Muscle of leg (tissue), 11 donors: Measurements from ENCODE around the gene PHF19. TPM values are rescaled to one million over a fixed set of nuclear protein-coding genes. Genes with fewer than 3 reads are reported as not detected.

Source experiments
- DNase-seq: peaks from one replicate; pipeline ENCODE4 v3.0.0; 2013
- H3K27ac ChIP-seq: one replicate; pipeline ENCODE4 v1.5.1; 2013; ENCODE audit warnings: mild to moderate bottlenecking, low read length, control low read depth
- H3K27me3 ChIP-seq: one replicate; pipeline ENCODE4 v1.6.1; 2013; ENCODE audit warnings: low read length; ENCODE audit not compliant: control insufficient read depth, insufficient read depth
- H3K36me3 ChIP-seq: one replicate; pipeline ENCODE4 v1.6.1; 2013; ENCODE audit warnings: low read length; ENCODE audit not compliant: control insufficient read depth, insufficient read depth
- H3K4me1 ChIP-seq: one replicate; pipeline ENCODE4 v1.6.1; 2013; ENCODE audit warnings: low read length; ENCODE audit not compliant: control insufficient read depth, insufficient read depth
- H3K4me3 ChIP-seq: one replicate; pipeline ENCODE4 v1.5.1; 2013; ENCODE audit warnings: low read length, control low read depth
- H3K9me3 ChIP-seq: replicated peaks from 2 replicates; pipeline ENCODE4 v1.6.1; 2013; ENCODE audit warnings: low read depth, low read length; ENCODE audit not compliant: control insufficient read depth
- WGBS: methylation state at CpG from one replicate; pipeline ENCODE4 v1.1.5; 2013; ENCODE audit warnings: missing lambda C conversion rate; ENCODE audit not compliant: insufficient coverage; 5-methylcytosine and 5-hydroxymethylcytosine counted together
- polyA plus RNA-seq, 8 donors: library from polyadenylated mRNA; unstranded; fragments of 120-200 nt; gene quantifications; one replicate each; pipeline versions ENCODE4 v1.2.1 to v1.2.3, GENCODE V29; 2013; ENCODE audit warnings: inconsistent platforms in 1 of 8, low replicate concordance in 1 of 8; ENCODE audit not compliant: insufficient read length in 8 of 8, insufficient read depth in 1 of 8
- total RNA-seq: library from RNA; stranded (reverse); fragments of 120-200 nt; gene quantifications from one replicate; pipeline ENCODE4 v1.2.4, GENCODE V29; 2013

The PHF19 gene
- total and polyA plus RNA-seq, 9 donors: 31.5 to 41.0 (median 38.3) TPM

- no peak for DNase-seq
- Histone ChIP-seq H3K27ac (no peak overlapping the region), H3K4me1 (no peaks in the 10 kb centered on the region), H3K4me3 (no peak overlapping the region), H3K27me3 (no peaks in the 10 kb centered on the region), H3K9me3 (no peaks in the 10 kb centered on the region), H3K36me3 (peaks cover 3% of the 10 kb centered on the region)
- 58% methylated on average over 10 of the region's 14 CpGs for WGBS
Measured at GRCh38 chr9:120902569-120903535, 25.9 kb upstream of the PHF19 start.

- peaks cover 3% of the 10 kb centered on the region for H3K36me3 ChIP-seq
- no peak overlapping the region for H3K4me3 ChIP-seq
- no peak overlapping the region for H3K27ac ChIP-seq
- no peaks in the 10 kb centered on the region for H3K27me3 ChIP-seq
- H3K9me3 ChIP-seq: no peaks in the 10 kb centered on the region
- 67% methylated on average over 8 of the region's 12 CpGs for WGBS
- H3K4me1 ChIP-seq: peaks cover 6% of the 10 kb centered on the region
- DNase-seq: no peak
Measured at GRCh38 chr9:120901755-120902568, 25.0 kb upstream of the PHF19 start.

- Histone ChIP-seq H3K27ac (no peak overlapping the region), H3K9me3 (no peaks in the 10 kb centered on the region), H3K4me3 (no peak overlapping the region), H3K36me3 (peaks cover 3% of the 10 kb centered on the region), H3K4me1 (peaks cover 10% of the 10 kb centered on the region), H3K27me3 (no peaks in the 10 kb centered on the region)
- DNase-seq: no peak
- 66% methylated on average over 2 of the region's 3 CpGs for WGBS
Measured at GRCh38 chr9:120900824-120901223, 23.8 kb upstream of the PHF19 start.

GRCh38 chr9:120899490-120900068 is 22.6 kb upstream of the PHF19 start:
- H3K4me1 ChIP-seq: peaks cover 13% of the 10 kb centered on the region
- no peaks in the 10 kb centered on the region for H3K27me3 ChIP-seq
- peaks cover 3% of the 10 kb centered on the region for H3K36me3 ChIP-seq
- H3K4me3 ChIP-seq: no peak overlapping the region
- no peak for DNase-seq
- WGBS: 92% methylated on average over 2 of the region's 6 CpGs
- no peaks in the 10 kb centered on the region for H3K9me3 ChIP-seq
- no peak overlapping the region for H3K27ac ChIP-seq

GRCh38 chr9:120898396-120898795 is 21.4 kb upstream of the PHF19 start:
- no peaks in the 10 kb centered on the region for H3K36me3 ChIP-seq
- no peak for DNase-seq

GRCh38 chr9:120895951-120896350 is 19.0 kb upstream of the PHF19 start:
- H3K36me3 ChIP-seq: no peaks in the 10 kb centered on the region
- H3K27ac ChIP-seq: no peak overlapping the region
- no CpG with 5 or more reads among the region's 2 CpGs for WGBS
- no peak overlapping the region for H3K4me3 ChIP-seq
- no peaks in the 10 kb centered on the region for H3K27me3 ChIP-seq
- peaks cover 39% of the 10 kb centered on the region for H3K4me1 ChIP-seq
- no peak for DNase-seq
- H3K9me3 ChIP-seq: no peaks in the 10 kb centered on the region

More at GRCh38 chr9:120898396-120898795, 21.4 kb upstream of the PHF19 start:
- H3K4me3 ChIP-seq: no peak overlapping the region
- no peaks in the 10 kb centered on the region for H3K9me3 ChIP-seq
- H3K27ac ChIP-seq: no peak overlapping the region
- no peaks in the 10 kb centered on the region for H3K27me3 ChIP-seq
- WGBS: no CpG with 5 or more reads among the region's 3 CpGs
- H3K4me1 ChIP-seq: peaks cover 23% of the 10 kb centered on the region

- 9% methylated on average over 51 of the region's 63 CpGs for WGBS
- peak; percentile 84 for DNase-seq
- Histone ChIP-seq H3K4me3 (no peak overlapping the region), H3K27me3 (no peaks in the 10 kb centered on the region), H3K9me3 (no peaks in the 10 kb centered on the region), H3K36me3 (no peaks in the 10 kb centered on the region), H3K27ac (peak overlapping the region; percentile 77), H3K4me1 (peaks cover 49% of the 10 kb centered on the region)
Measured at GRCh38 chr9:120894321-120895148, 17.5 kb upstream of the PHF19 start.

GRCh38 chr9:120893611-120894307 is 16.8 kb upstream of the PHF19 start:
- no peak overlapping the region for H3K4me3 ChIP-seq
- peaks cover 49% of the 10 kb centered on the region for H3K4me1 ChIP-seq
- DNase-seq: peak; percentile 60
- H3K27ac ChIP-seq: peak overlapping the region; percentile 77
- WGBS: 69% methylated on average over 9 of the region's 13 CpGs
- H3K36me3 ChIP-seq: no peaks in the 10 kb centered on the region
- H3K27me3 ChIP-seq: no peaks in the 10 kb centered on the region
- H3K9me3 ChIP-seq: no peaks in the 10 kb centered on the region
